ENCODE results near the gene SLC49A3. TPM values are rescaled to one million over a fixed set of nuclear protein-coding genes. Genes with fewer than 3 reads are reported as not detected.

The SLC49A3 gene
- total and polyA plus RNA-seq, 2 of the 13 experiments (the other 11 are each of a cell fraction or from before 2014, with no cell fraction given) = 0.07 to 0.17 TPM

- in situ Hi-C loops (cut with HindIII; ENCODE audit: extremely low pct_ligation_motif_present, low pct_unique_long_range_greater_than_20kb) = no loop called here
- Histone ChIP-seq H3K4me1 (ENCODE audit: insufficient read depth, low read length) (no peaks in the 10 kb centered on the region), H3K27me3 (ENCODE audit: control insufficient read depth in 1 of 2, insufficient read depth in 2 of 2, low read length in 2 of 2) (no peaks in the 10 kb centered on the region), H3K36me3 (replicated peaks in 1 of 2; ENCODE audit: control insufficient read depth in 1 of 2, insufficient read depth in 2 of 2, low read length in 2 of 2) (peaks cover 18 to 51% of the 10 kb centered on the region in 2 experiments), H4K20me1 (ENCODE audit: insufficient read depth, low read length) (peaks cover 5% of the 10 kb centered on the region; the same call in 1 of the 2 replicates), H2AFZ (ENCODE audit: low read length) (no peak overlapping the region), H3K9ac (ENCODE audit: insufficient read depth, low read depth, low read length) (no peak overlapping the region), H3K4me3 (replicated peaks in 1 of 3; ENCODE audit: insufficient read depth in 1 of 3, low read depth in 2 of 3, low read length in 3 of 3) (no peak overlapping the region), H3K4me2 (ENCODE audit: low read depth, low read length) (no peak overlapping the region), H3K9me3 (ENCODE audit: low read length) (no peaks in the 10 kb centered on the region), H3K27ac (ENCODE audit: extremely low read length, insufficient read depth, low read length) (no peak overlapping the region), H3K79me2 (ENCODE audit: insufficient read depth, low read length) (peaks cover 4% of the 10 kb centered on the region)
- ChIA-PET POLR2A (no interaction called here), CTCF (ENCODE audit: low intra/inter-chr PET ratio, low total read pairs) (no interaction called here)
- no TSS peak for BruUV-seq (replicated peaks)
- WGBS (ENCODE audit: low lambda C conversion rate) = 98% methylated on average over 12 of the region's 32 CpGs
- peak; percentile 19; the same call in 1 of the 3 replicates for ATAC-seq
- FAIRE-seq = no peak
- intact Hi-C loops (cut with micrococcal nuclease; ENCODE audit: unreplicated experiment) = no loop called here
- no peak for TF ChIP-seq ZNF317 (CRISPR knock-in tag; IDR thresholded peaks at IDR 0.05)
- TF ChIP-seq AGO2 (optimal IDR thresholded peaks at IDR 0.05; ENCODE audit: low read depth, low read length) = peak; percentile 46
- TF ChIP-seq PAF1 (CRISPR knock-in tag; IDR thresholded peaks at IDR 0.05) = no peak
- no peak for DNase-seq (ENCODE audit: low spot score)
Observed at GRCh38 chr4:732911-733630, 44.1 kb upstream of the SLC49A3 start.

- H2AFZ ChIP-seq (ENCODE audit: low read length) = no peak overlapping the region
- no peaks in the 10 kb centered on the region for H3K4me1 ChIP-seq (ENCODE audit: insufficient read depth, low read length)
- H3K27me3 ChIP-seq (ENCODE audit: control insufficient read depth in 1 of 2, insufficient read depth in 2 of 2, low read length in 2 of 2) = no peaks in the 10 kb centered on the region
- DNase-seq (ENCODE audit: low spot score) (no peak), ATAC-seq (no peak; the same call in 2 of the 3 replicates), FAIRE-seq (no peak)
- H3K36me3 ChIP-seq (replicated peaks in 1 of 2; ENCODE audit: control insufficient read depth in 1 of 2, insufficient read depth in 2 of 2, low read length in 2 of 2) = peaks cover 13 to 49% of the 10 kb centered on the region in 2 experiments
- ChIA-PET POLR2A (no interaction called here), CTCF (ENCODE audit: low intra/inter-chr PET ratio, low total read pairs) (no interaction called here)
- H3K79me2 ChIP-seq (ENCODE audit: insufficient read depth, low read length) = peaks cover 9% of the 10 kb centered on the region
- no peak overlapping the region for H3K4me2 ChIP-seq (ENCODE audit: low read depth, low read length)
- H3K27ac ChIP-seq (ENCODE audit: extremely low read length, insufficient read depth, low read length) = no peak overlapping the region
- H3K9me3 ChIP-seq (ENCODE audit: low read length) = no peaks in the 10 kb centered on the region
- no peak overlapping the region for H3K9ac ChIP-seq (ENCODE audit: insufficient read depth, low read depth, low read length)
- intact Hi-C loops (cut with micrococcal nuclease; ENCODE audit: unreplicated experiment) (no loop called here), in situ Hi-C loops (cut with HindIII; ENCODE audit: extremely low pct_ligation_motif_present, low pct_unique_long_range_greater_than_20kb) (no loop called here)
- WGBS (ENCODE audit: low lambda C conversion rate) = 96% methylated on average over 8 of the region's 20 CpGs
- peaks cover 5% of the 10 kb centered on the region; the same call in 1 of the 2 replicates for H4K20me1 ChIP-seq (ENCODE audit: insufficient read depth, low read length)
- H3K4me3 ChIP-seq (replicated peaks in 1 of 3; ENCODE audit: insufficient read depth in 1 of 3, low read depth in 2 of 3, low read length in 3 of 3) = no peak overlapping the region
- no TSS peak for BruUV-seq (replicated peaks)
- TF ChIP-seq ZNF34 (CRISPR knock-in tag; IDR thresholded peaks at IDR 0.05; ENCODE audit: borderline replicate concordance) (no peak), NFRKB (IDR thresholded peaks at IDR 0.05) (no peak), KLF13 (CRISPR knock-in tag; IDR thresholded peaks at IDR 0.05) (no peak), NR3C1 (CRISPR knock-in tag; IDR thresholded peaks at IDR 0.05) (no peak), ZNF576 (CRISPR knock-in tag; IDR thresholded peaks at IDR 0.05) (no peak), MNT (IDR thresholded peaks at IDR 0.05) (no peak), KMT2A (CRISPR knock-in tag; IDR thresholded peaks at IDR 0.05) (no peak), KAT7 (CRISPR knock-in tag; IDR thresholded peaks at IDR 0.05; ENCODE audit: borderline replicate concordance) (no peak), SIX4 (CRISPR knock-in tag; IDR thresholded peaks at IDR 0.05) (no peak), SNAPC4 (CRISPR knock-in tag; IDR thresholded peaks at IDR 0.05) (no peak)
Observed at GRCh38 chr4:732486-732885, 43.5 kb upstream of the SLC49A3 start.
